Endodermal cell (in vitro differentiated cells): ENCODE measurements around the gene SLC25A24. TPM values are rescaled to one million over a fixed set of nuclear protein-coding genes. Genes with fewer than 3 reads are reported as not detected.

ENCODE experiments used
- DNase-seq: peaks from one replicate; pipeline ENCODE4 v3.0.0-alpha.2; 2017
- H3K27ac ChIP-seq: 2 replicates; pipeline ENCODE4 v1.5.1; 2013; ENCODE audit warnings: mild to moderate bottlenecking, low read depth, low read length, moderate library complexity
- H3K27me3 ChIP-seq: 2 replicates; pipeline ENCODE4 v1.6.1; 2013; ENCODE audit warnings: mild to moderate bottlenecking, low read length, moderate library complexity; ENCODE audit not compliant: insufficient read depth, control insufficient read depth, poor library complexity, severe bottlenecking
- H3K36me3 ChIP-seq: 2 replicates; pipeline ENCODE4 v1.7.0; 2013; ENCODE audit warnings: mild to moderate bottlenecking, low read length, moderate library complexity; ENCODE audit not compliant: control insufficient read depth, insufficient read depth
- H3K4me1 ChIP-seq: one replicate; pipeline ENCODE4 v1.7.0; 2013; ENCODE audit warnings: low read length; ENCODE audit not compliant: control insufficient read depth, insufficient read depth
- H3K4me3 ChIP-seq: 2 replicates; pipeline ENCODE4 v1.5.1; 2013; ENCODE audit warnings: mild to moderate bottlenecking, low read length, moderate library complexity
- H3K9ac ChIP-seq: 2 replicates; pipeline ENCODE4 v1.6.1; 2013; ENCODE audit warnings: mild to moderate bottlenecking, low read length, moderate library complexity; ENCODE audit not compliant: poor library complexity, severe bottlenecking; ENCODE audit errors: extremely low read depth
- H3K9me3 ChIP-seq: 2 replicates; pipeline ENCODE4 v1.6.1; 2013; ENCODE audit warnings: mild to moderate bottlenecking, low read length, moderate library complexity; ENCODE audit not compliant: control insufficient read depth
- H3K27ac Mint-ChIP-seq: 2 replicates; pipeline ENCODE4 v1.8.0; 2020; ENCODE audit warnings: mixed read lengths
- H3K27me3 Mint-ChIP-seq: 2 replicates; pipeline ENCODE4 v1.8.0; 2021; ENCODE audit warnings: mild to moderate bottlenecking, mixed read lengths; ENCODE audit not compliant: insufficient read depth
- H3K36me3 Mint-ChIP-seq: 2 replicates; pipeline ENCODE4 v1.8.0; 2020; ENCODE audit warnings: low read depth, mixed read lengths
- H3K4me1 Mint-ChIP-seq: 2 replicates; pipeline ENCODE4 v1.8.0; 2020; ENCODE audit warnings: mixed read lengths
- H3K4me3 Mint-ChIP-seq: 2 replicates; pipeline ENCODE4 v1.8.0; 2020; ENCODE audit warnings: mild to moderate bottlenecking, moderate library complexity, mixed read lengths
- H3K9me3 Mint-ChIP-seq: 2 replicates; pipeline ENCODE4 v1.8.0; 2020; ENCODE audit warnings: mild to moderate bottlenecking, mixed read lengths
- CTCF ChIP-seq: fragments of 200-600 bp; sonication (generic); conservative IDR thresholded peaks from 2 replicates; pipeline ENCODE4 v1.5.0; 2021; ENCODE audit warnings: antibody characterized with exemption, mild to moderate bottlenecking
- WGBS, 2 experiments: methylation state at CpG; one replicate each; pipeline versions ENCODE4 v1.1.5 to v1.1.7; 2013; ENCODE audit warnings: missing lambda C conversion rate in 2 of 2, mixed read lengths in 1 of 2; ENCODE audit not compliant: insufficient coverage in 1 of 2, insufficient read length in 1 of 2; 5-methylcytosine and 5-hydroxymethylcytosine counted together
- total RNA-seq, 2 donors: library from RNA; stranded (reverse); fragmentation: NEBNext Ultra II Directional in 1 of 2; extraction: Animal tissue kit (Norgen Biotek cat#: 25700) in 1 of 2; gene quantifications; 2 replicates in 1 of 2; 3 replicates in 1 of 2; pipeline ENCODE4 v1.2.1, GENCODE V29; 2021

Gene SLC25A24
- total RNA-seq, 2 donors from 2014 or later, result 42.4 to 61.4 TPM

GRCh38 chr1:108142258-108142657 lies 57.9 kb downstream of the SLC25A24 start:
- peaks cover 84% of the 10 kb centered on the region for H3K36me3 ChIP-seq
- H3K27ac Mint-ChIP-seq, result no peak overlapping the region
- DNase-seq, result no peak
- no peak overlapping the region for H3K9ac ChIP-seq
- no peaks in the 10 kb centered on the region for H3K4me1 ChIP-seq
- peaks cover 46% of the 10 kb centered on the region for H3K9me3 ChIP-seq
- H3K4me3 ChIP-seq, result no peak overlapping the region
- H3K9me3 Mint-ChIP-seq, result peaks cover 26% of the 10 kb centered on the region
- 84 to 96% methylated on average over 3 to 4 of the region's 4 CpGs for WGBS, 2 experiments
- H3K27me3 Mint-ChIP-seq, result peaks cover 1% of the 10 kb centered on the region
- no peak overlapping the region for H3K27ac ChIP-seq
- peaks cover 92% of the 10 kb centered on the region for H3K36me3 Mint-ChIP-seq
- no peak for TF ChIP-seq CTCF
- peaks cover 2% of the 10 kb centered on the region for H3K4me1 Mint-ChIP-seq
- no peak overlapping the region for H3K4me3 Mint-ChIP-seq
- no peaks in the 10 kb centered on the region for H3K27me3 ChIP-seq

- Mint-ChIP-seq H3K27me3 (peaks cover 1% of the 10 kb centered on the region), H3K36me3 (peaks cover 91% of the 10 kb centered on the region), H3K4me3 (no peak overlapping the region), H3K9me3 (peaks cover 23% of the 10 kb centered on the region), H3K4me1 (peaks cover 2% of the 10 kb centered on the region), H3K27ac (no peak overlapping the region)
- no peak for TF ChIP-seq CTCF
- Histone ChIP-seq H3K27me3 (no peaks in the 10 kb centered on the region), H3K4me1 (no peaks in the 10 kb centered on the region), H3K4me3 (no peak overlapping the region), H3K36me3 (peaks cover 84% of the 10 kb centered on the region), H3K9ac (no peak overlapping the region), H3K9me3 (peaks cover 40% of the 10 kb centered on the region), H3K27ac (no peak overlapping the region)
- no peak for DNase-seq
- WGBS, 2 experiments, result 98% methylated on average over 3 of the region's 3 CpGs; no CpG with 5 or more reads in 1 of the 2 experiments
Observed at GRCh38 chr1:108141621-108142020, 58.5 kb downstream of the SLC25A24 start.

GRCh38 chr1:108140936-108141335 lies 59.2 kb downstream of the SLC25A24 start:
- Mint-ChIP-seq H3K27ac (no peak overlapping the region), H3K4me1 (peaks cover 2% of the 10 kb centered on the region), H3K27me3 (peaks cover 1% of the 10 kb centered on the region), H3K4me3 (no peak overlapping the region), H3K36me3 (peaks cover 90% of the 10 kb centered on the region), H3K9me3 (peaks cover 16% of the 10 kb centered on the region)
- H3K4me3 ChIP-seq, result no peak overlapping the region
- WGBS, 2 experiments, result 100% methylated on average over 1 of the region's 1 CpG; no CpG with 5 or more reads in 1 of the 2 experiments
- no peaks in the 10 kb centered on the region for H3K27me3 ChIP-seq
- peaks cover 84% of the 10 kb centered on the region for H3K36me3 ChIP-seq
- DNase-seq, result no peak
- TF ChIP-seq CTCF, result no peak
- H3K9ac ChIP-seq, result no peak overlapping the region
- H3K9me3 ChIP-seq, result peaks cover 37% of the 10 kb centered on the region
- H3K27ac ChIP-seq, result no peak overlapping the region
- H3K4me1 ChIP-seq, result no peaks in the 10 kb centered on the region
